Stimulated activated naive CD8-positive, alpha-beta T cell treated with anti-CD3 and anti-CD28 coated beads, Interleukin-15, amount 100 ng/mL, for 72 hours (primary cell): ENCODE data around the gene ZFYVE9.
"Not testable (repeated sequence)": the region's sequence is repeated elsewhere in the genome, so short reads cannot be mapped to it uniquely, and the experiment has no call there.

Source experiments
- ATAC-seq: fragments of 150-1000 bp; cut with Tn5 transposase; 2 replicates; pipeline ENCODE4 v1.10.0; 2021; ENCODE audit warnings: mild to moderate bottlenecking, moderate library complexity
- DNase-seq, 2 donors: peaks; one replicate each; pipeline ENCODE4 v3.0.0; 2021 to 2022
- H3K27ac Mint-ChIP-seq, 2 donors: one replicate each; pipeline ENCODE4 v1.8.0; 2022; ENCODE audit warnings: mild to moderate bottlenecking in 2 of 2, mixed read lengths in 2 of 2, moderate library complexity in 2 of 2
- H3K27me3 Mint-ChIP-seq: one replicate; pipeline ENCODE4 v1.8.0; 2022; ENCODE audit warnings: mixed read lengths
- H3K4me1 Mint-ChIP-seq: one replicate; pipeline ENCODE4 v1.8.0; 2022; ENCODE audit warnings: mild to moderate bottlenecking, mixed read lengths
- H3K4me3 Mint-ChIP-seq, 2 donors: one replicate each; pipeline ENCODE4 v1.8.0; 2022; ENCODE audit warnings: mild to moderate bottlenecking in 2 of 2, mixed read lengths in 2 of 2, moderate library complexity in 1 of 2
- H3K9me3 Mint-ChIP-seq, 2 donors: one replicate each; pipeline ENCODE4 v1.8.0; 2022; ENCODE audit warnings: mixed read lengths in 2 of 2

The ZFYVE9 gene

GRCh38 chr1:52195161-52195560 is 53.3 kb downstream of the ZFYVE9 start:
- H3K4me1 Mint-ChIP-seq, result peaks cover 10% of the 10 kb centered on the region
- no peak overlapping the region for H3K27ac Mint-ChIP-seq
- H3K9me3 Mint-ChIP-seq, result peaks cover 4 to 7% of the 10 kb centered on the region in 2 donors
- no peaks in the 10 kb centered on the region for H3K27me3 Mint-ChIP-seq
- H3K4me3 Mint-ChIP-seq, result no peak overlapping the region
- DNase-seq (no peak), ATAC-seq (no peak)

- DNase-seq (no peak), ATAC-seq (no peak)
- H3K27ac Mint-ChIP-seq, result peak overlapping the region; percentile 34 to 35
Measured at GRCh38 chr1:52203935-52204625, 62.2 kb downstream of the ZFYVE9 start.

DNA sequence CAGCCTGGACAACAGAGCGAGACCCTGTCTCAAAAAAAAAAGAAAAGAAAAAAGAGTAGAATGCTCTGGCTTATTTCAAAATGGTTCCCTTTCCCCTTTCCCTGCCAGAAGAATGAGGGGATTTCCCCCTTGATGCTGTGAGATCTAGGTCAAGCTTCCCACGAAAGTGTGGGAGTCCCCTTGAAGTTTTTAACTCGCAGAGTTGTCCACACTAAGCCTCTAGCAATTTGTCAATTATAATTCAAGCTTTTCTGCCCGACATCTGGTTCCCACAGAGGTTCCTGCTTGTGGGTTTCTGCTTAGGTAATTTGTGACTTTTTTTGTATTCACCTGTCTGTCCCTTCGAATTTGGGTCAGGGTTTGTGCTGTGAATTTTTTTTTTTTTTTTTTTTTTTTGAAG is 62.8 kb downstream of the ZFYVE9 start:
- no peak overlapping the region for H3K27ac Mint-ChIP-seq
- H3K27me3 Mint-ChIP-seq, result no peaks in the 10 kb centered on the region
- ATAC-seq (no peak), DNase-seq (no peak)
- no peak overlapping the region for H3K4me3 Mint-ChIP-seq
- peaks cover 0 to 10% of the 10 kb centered on the region in 2 donors for H3K9me3 Mint-ChIP-seq
- peaks cover 18% of the 10 kb centered on the region for H3K4me1 Mint-ChIP-seq

More at GRCh38 chr1:52203935-52204625, 62.2 kb downstream of the ZFYVE9 start:
- no peak overlapping the region for H3K4me3 Mint-ChIP-seq
- H3K27me3 Mint-ChIP-seq, result no peaks in the 10 kb centered on the region
- peaks cover 4 to 9% of the 10 kb centered on the region in 2 donors for H3K9me3 Mint-ChIP-seq
- peaks cover 18% of the 10 kb centered on the region for H3K4me1 Mint-ChIP-seq

GRCh38 chr1:52206686-52207085 is 64.8 kb downstream of the ZFYVE9 start:
- H3K4me3 Mint-ChIP-seq, H3K27me3 Mint-ChIP-seq, ATAC-seq, H3K9me3 Mint-ChIP-seq, DNase-seq, H3K27ac Mint-ChIP-seq: not testable (repeated sequence)
- H3K4me1 Mint-ChIP-seq, result peaks cover 18% of the 10 kb centered on the region

GRCh38 chr1:52209429-52209828 is 67.5 kb downstream of the ZFYVE9 start:
- no peak overlapping the region for H3K27ac Mint-ChIP-seq
- peaks cover 9% of the 10 kb centered on the region for H3K4me1 Mint-ChIP-seq
- H3K27me3 Mint-ChIP-seq, result no peaks in the 10 kb centered on the region
- ATAC-seq (no peak), DNase-seq (no peak)
- H3K4me3 Mint-ChIP-seq, result no peak overlapping the region
- peaks cover 7 to 8% of the 10 kb centered on the region in 2 donors for H3K9me3 Mint-ChIP-seq

DNA sequence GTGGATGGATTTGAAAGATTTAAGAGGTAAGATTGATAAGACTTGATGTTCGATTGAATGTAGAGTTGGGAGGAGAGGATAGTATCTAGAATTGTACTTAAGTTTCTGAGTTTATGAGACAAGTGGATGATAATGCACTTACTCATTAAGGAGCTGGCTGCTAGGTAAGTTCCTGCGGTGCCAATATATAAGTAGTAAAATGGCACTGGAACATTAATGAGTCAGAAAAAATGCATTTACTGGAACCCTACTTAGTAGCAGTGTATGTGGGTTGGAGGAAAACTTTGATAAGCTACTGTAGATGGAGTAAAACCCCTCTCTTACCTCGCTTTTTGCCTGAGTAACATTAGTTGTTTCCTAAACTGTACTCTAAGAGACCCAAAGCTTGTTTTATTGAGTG is 68.2 kb downstream of the ZFYVE9 start:
- no peak for ATAC-seq
- no peak for DNase-seq
- Mint-ChIP-seq H3K4me1 (peaks cover 3% of the 10 kb centered on the region), H3K4me3 (no peak overlapping the region), H3K27ac (no peak overlapping the region), H3K9me3 (peaks cover 7 to 8% of the 10 kb centered on the region in 2 donors), H3K27me3 (no peaks in the 10 kb centered on the region)

- H3K4me3 Mint-ChIP-seq, result no peak overlapping the region
Measured at GRCh38 chr1:52216907-52217458, 75.1 kb downstream of the ZFYVE9 start.

GRCh38 chr1:52225174-52225573 is 83.3 kb downstream of the ZFYVE9 start:
- Mint-ChIP-seq H3K27ac (no peak overlapping the region), H3K27me3 (no peaks in the 10 kb centered on the region), H3K4me3 (no peak overlapping the region), H3K4me1 (no peaks in the 10 kb centered on the region), H3K9me3 (peaks cover 35 to 42% of the 10 kb centered on the region in 2 donors)
- no peak for DNase-seq
- ATAC-seq, result no peak

More at GRCh38 chr1:52216907-52217458, 75.1 kb downstream of the ZFYVE9 start:
- Mint-ChIP-seq H3K4me1 (no peaks in the 10 kb centered on the region), H3K27me3 (no peaks in the 10 kb centered on the region), H3K27ac (no peak overlapping the region), H3K9me3 (peaks cover 25 to 43% of the 10 kb centered on the region in 2 donors)
- no peak for DNase-seq
- no peak for ATAC-seq

GRCh38 chr1:52229494-52229893 is 87.6 kb downstream of the ZFYVE9 start:
- no peak overlapping the region for H3K27ac Mint-ChIP-seq
- H3K27me3 Mint-ChIP-seq, result no peaks in the 10 kb centered on the region
- H3K9me3 Mint-ChIP-seq, result peaks cover 15 to 17% of the 10 kb centered on the region in 2 donors
- H3K4me1 Mint-ChIP-seq, result no peaks in the 10 kb centered on the region
- ATAC-seq, result no peak
- no peak for DNase-seq
- H3K4me3 Mint-ChIP-seq, result no peak overlapping the region

GRCh38 chr1:52233463-52233862 is 91.6 kb downstream of the ZFYVE9 start:
- no peak overlapping the region for H3K27ac Mint-ChIP-seq
- peaks cover 4% of the 10 kb centered on the region for H3K4me1 Mint-ChIP-seq
- H3K27me3 Mint-ChIP-seq, result no peaks in the 10 kb centered on the region

DNA sequence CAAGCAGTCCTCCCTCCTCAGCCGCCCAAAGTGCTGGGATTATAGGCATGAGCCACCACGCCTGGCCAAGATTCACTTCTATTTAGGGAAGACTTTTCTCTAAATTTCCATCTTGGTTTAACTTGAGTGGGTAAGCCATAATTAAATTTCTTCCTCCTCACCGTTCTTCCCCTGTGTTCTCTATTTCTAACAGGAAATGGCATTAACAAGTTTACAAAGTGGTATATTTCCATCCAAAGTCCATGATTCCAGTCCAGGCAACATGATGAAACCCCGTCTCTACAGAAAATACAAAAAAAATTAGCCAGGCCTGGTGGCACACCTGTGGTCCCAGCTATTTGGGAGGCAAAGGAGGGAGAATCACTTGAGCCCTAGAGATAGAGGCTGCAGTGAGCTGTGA is 92.1 kb downstream of the ZFYVE9 start:
- DNase-seq (no peak), ATAC-seq (no peak)
- Mint-ChIP-seq H3K9me3 (no peaks in the 10 kb centered on the region), H3K4me1 (peaks cover 4% of the 10 kb centered on the region), H3K27me3 (no peaks in the 10 kb centered on the region), H3K27ac (no peak overlapping the region), H3K4me3 (no peak overlapping the region)

More at GRCh38 chr1:52233463-52233862, 91.6 kb downstream of the ZFYVE9 start:
- no peaks in the 10 kb centered on the region for H3K9me3 Mint-ChIP-seq
- no peak for ATAC-seq
- H3K4me3 Mint-ChIP-seq, result no peak overlapping the region
- DNase-seq, result no peak

DNA sequence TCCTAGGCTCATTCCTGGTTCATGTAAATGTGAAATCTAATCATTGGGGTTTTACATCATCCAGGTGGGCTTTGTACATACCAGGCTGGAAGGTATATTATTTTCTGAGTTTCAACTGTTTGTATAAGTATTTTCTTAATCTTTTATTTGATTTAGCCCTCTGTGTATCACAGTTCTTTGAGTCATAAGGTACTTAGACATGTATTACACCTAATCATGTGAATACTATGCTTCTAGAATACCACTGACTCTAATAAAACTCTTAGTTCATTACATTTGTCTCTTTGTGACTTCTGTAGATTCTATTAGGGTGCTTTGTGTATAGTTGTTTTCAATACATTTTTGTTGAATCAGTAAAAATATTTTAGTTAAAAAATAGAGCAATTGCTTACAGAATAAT is 92.8 kb downstream of the ZFYVE9 start:
- Mint-ChIP-seq H3K9me3 (no peaks in the 10 kb centered on the region), H3K27me3 (no peaks in the 10 kb centered on the region), H3K27ac (no peak overlapping the region), H3K4me3 (no peak overlapping the region), H3K4me1 (peaks cover 4% of the 10 kb centered on the region)
- ATAC-seq (no peak), DNase-seq (no peak)

DNA sequence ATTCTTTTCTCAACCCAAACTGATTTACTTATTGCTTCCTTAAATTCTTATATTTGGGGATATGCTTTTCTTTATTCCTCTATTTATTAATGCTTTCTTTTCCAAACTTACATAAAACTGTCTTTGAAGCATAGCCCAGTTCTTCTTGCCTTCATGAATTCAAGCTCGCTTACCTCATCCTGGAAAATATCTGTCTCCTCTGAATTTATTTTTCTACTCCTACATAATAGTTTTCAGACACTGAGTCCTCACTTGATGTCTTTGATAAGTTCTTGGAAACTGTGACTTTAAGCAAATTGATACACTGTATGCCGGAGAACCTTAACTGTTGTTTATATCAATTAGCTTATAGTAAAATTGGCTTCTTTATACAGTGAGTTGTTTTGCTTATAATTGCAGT is 93.8 kb downstream of the ZFYVE9 start:
- H3K27ac Mint-ChIP-seq, result peak overlapping the region in 1 of 2 donors; percentile 28
- no peaks in the 10 kb centered on the region for H3K9me3 Mint-ChIP-seq
- H3K4me1 Mint-ChIP-seq, result peaks cover 4% of the 10 kb centered on the region
- H3K4me3 Mint-ChIP-seq, result no peak overlapping the region
- ATAC-seq (no peak), DNase-seq (no peak)
- no peaks in the 10 kb centered on the region for H3K27me3 Mint-ChIP-seq

GRCh38 chr1:52237430-52237829 is 95.5 kb downstream of the ZFYVE9 start:
- H3K4me3 Mint-ChIP-seq, result no peak overlapping the region
- H3K4me1 Mint-ChIP-seq, result peaks cover 4% of the 10 kb centered on the region
- no peak for DNase-seq
- H3K27ac Mint-ChIP-seq, result no peak overlapping the region
- no peaks in the 10 kb centered on the region for H3K9me3 Mint-ChIP-seq
- H3K27me3 Mint-ChIP-seq, result no peaks in the 10 kb centered on the region
- ATAC-seq, result no peak

DNA sequence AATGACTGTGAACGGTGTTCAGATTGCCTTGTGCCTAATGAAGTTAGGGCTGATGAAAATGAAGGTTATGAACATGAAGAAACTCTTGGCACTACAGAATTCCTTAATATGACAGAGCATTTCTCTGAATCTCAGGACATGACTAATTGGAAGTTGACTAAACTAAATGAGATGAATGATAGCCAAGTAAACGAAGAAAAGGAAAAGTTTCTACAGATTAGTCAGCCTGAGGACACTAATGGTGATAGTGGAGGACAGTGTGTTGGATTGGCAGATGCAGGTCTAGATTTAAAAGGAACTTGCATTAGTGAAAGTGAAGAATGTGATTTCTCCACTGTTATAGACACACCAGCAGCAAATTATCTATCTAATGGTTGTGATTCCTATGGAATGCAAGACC is 96.6 kb downstream of the ZFYVE9 start:
- ATAC-seq (no peak), DNase-seq (no peak)
- Mint-ChIP-seq H3K27ac (no peak overlapping the region), H3K27me3 (no peaks in the 10 kb centered on the region), H3K4me3 (no peak overlapping the region), H3K9me3 (no peaks in the 10 kb centered on the region), H3K4me1 (peaks cover 4% of the 10 kb centered on the region)

DNA sequence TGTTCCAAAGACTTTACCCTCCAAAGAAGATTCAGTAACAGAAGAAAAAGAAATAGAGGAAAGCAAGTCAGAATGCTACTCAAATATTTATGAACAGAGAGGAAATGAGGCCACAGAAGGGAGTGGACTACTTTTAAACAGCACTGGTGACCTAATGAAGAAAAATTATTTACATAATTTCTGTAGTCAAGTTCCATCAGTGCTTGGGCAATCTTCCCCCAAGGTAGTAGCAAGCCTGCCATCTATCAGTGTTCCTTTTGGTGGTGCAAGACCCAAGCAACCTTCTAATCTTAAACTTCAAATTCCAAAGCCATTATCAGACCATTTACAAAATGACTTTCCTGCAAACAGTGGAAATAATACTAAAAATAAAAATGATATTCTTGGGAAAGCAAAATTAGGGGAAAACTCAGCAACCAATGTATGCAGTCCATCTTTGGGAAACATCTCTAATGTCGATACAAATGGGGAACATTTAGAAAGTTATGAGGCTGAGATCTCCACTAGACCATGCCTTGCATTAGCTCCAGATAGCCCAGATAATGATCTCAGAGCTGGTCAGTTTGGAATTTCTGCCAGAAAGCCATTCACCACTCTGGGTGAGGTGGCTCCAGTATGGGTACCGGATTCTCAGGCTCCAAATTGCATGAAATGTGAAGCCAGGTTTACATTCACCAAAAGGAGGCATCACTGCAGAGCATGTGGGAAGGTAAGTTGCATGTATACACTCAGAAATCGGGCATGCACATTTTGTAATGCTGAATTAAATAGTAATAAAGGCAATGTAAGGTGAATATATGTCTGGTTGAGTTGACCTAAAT is 97.2 kb downstream of the ZFYVE9 start:
- Mint-ChIP-seq H3K9me3 (no peaks in the 10 kb centered on the region), H3K27me3 (no peaks in the 10 kb centered on the region), H3K27ac (no peak overlapping the region), H3K4me3 (no peak overlapping the region), H3K4me1 (peaks cover 4% of the 10 kb centered on the region)
- DNase-seq (no peak), ATAC-seq (no peak)
